HG03469 (cell line): ENCODE data around the gene STPG4.

Source experiments
- ATAC-seq: cut with Tn5 transposase; IDR thresholded peaks from one replicate; pipeline ENCODE4 v1.9.1; 2021; ENCODE audit warnings: mild to moderate bottlenecking, moderate library complexity, moderate number of reproducible peaks; ENCODE audit not compliant: unreplicated experiment

The STPG4 gene

DNA sequence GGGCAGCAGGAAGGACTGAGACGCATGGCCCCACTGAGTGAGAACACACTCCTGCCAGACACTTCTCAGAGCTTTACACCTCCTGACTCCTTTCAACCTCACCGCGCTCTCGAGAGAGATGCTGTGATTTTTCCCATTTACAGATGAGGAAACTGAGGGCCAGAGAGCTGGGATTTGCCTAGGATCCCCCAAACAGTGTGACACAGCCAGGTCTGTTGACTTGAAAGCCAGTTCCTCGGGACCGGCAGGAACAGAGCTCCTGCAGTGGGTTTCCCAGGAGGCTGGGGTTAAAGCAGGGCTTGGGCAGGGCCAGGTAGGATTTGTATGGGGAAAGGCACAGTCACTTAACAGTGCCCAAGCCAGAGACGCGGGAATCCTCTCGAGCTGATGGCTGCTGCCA, 81.9 kb downstream of the STPG4 start:
- no peak for ATAC-seq

DNA sequence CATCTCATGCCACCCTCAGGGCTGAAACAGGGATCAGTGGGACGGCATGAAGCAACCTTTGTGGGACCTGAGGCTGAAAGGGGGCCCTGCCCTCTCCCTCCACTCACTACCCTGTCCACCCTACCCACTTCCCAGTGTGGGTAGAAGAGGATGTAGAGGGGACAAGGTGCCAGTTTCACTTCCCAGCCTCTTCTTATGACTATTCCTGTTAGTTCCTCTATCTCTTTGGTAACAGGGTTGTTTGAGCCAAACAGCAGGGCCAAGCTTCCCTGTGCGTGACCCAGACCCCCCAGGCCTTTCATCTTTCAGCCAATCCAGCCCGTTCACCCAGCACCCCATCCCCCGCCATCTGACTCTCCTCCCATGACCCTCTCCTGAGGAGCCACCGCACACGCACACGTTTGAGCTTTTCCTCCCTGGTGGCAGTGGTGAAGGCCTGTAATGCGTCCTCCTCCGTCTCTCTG, 82.3 kb downstream of the STPG4 start:
- no peak for ATAC-seq

DNA sequence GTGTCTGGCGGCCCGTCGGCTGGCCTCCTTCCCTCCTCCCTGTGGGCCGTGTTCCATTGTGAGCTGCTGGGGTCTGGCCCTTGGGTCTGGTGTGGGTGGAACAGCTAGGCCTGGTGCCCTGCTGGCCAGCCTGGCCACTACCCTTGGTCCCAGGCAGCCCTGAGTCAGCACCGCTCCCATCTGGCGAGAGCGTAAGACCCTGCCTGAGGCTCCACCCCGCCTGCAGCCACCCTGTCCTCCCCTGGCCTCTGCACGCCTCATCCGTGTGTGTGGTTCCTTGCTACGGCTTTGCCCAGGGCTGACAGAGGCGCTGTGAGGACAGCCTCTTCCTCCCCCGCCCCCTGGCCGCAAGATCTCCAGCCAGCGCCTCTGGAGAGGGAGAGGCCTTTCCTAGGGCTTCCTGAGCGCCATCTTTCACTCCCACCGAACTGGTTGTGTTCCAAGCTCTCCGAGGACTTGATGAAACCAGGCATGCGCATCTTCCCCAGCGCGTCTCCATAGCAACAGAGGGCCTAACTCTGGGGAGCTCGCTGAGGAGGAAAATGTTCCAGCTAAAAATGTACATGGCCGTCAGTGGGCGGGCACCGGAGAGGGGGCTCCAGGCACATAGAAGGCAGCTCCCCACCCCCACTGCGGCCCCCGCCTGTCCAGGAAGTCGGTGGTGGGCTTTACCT, 83.0 kb downstream of the STPG4 start:
- no peak for ATAC-seq

DNA sequence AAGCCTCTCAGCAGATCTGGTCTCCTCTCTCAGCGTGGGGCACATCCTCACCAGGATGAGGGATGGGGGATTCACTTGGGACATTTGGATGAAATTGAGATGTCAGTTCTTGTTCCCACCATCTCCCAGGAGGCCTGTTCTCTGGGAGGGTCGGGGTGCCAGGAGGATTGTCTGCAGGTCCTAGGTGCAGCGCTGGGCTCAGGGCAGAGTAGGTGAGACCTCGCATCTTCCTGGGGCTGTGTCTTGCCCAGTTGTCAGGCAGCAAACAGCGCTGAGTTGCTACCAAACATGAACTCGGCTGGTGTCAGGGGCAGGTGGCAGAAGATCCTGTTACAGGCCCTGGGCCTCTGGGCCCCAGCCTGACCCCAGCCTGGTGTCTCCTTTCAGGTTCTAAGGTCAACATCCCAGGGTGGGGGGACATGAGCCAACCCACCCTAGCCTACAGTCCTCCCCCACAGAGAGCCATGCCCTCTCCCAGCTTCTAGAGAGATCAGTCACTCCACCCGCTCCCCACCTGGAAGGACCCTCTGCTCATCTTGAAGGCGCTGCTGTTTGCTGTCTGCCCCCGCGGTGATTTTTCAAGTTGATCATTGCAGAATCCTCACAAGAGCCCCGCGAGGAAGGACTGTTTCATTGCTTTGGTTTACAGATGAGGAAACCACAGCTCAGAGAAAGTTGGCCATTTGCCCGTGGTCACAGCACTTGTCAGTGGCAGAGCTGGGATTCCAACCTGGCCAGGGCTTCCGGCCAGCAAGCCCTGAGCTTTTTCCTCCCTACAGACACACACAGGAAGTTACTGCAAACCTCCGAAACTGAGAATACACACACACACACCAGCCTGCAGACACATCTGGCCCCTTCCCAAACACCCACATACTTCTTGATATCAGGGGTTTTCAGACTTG, 83.9 kb downstream of the STPG4 start:
- peak; percentile 74 for ATAC-seq

DNA sequence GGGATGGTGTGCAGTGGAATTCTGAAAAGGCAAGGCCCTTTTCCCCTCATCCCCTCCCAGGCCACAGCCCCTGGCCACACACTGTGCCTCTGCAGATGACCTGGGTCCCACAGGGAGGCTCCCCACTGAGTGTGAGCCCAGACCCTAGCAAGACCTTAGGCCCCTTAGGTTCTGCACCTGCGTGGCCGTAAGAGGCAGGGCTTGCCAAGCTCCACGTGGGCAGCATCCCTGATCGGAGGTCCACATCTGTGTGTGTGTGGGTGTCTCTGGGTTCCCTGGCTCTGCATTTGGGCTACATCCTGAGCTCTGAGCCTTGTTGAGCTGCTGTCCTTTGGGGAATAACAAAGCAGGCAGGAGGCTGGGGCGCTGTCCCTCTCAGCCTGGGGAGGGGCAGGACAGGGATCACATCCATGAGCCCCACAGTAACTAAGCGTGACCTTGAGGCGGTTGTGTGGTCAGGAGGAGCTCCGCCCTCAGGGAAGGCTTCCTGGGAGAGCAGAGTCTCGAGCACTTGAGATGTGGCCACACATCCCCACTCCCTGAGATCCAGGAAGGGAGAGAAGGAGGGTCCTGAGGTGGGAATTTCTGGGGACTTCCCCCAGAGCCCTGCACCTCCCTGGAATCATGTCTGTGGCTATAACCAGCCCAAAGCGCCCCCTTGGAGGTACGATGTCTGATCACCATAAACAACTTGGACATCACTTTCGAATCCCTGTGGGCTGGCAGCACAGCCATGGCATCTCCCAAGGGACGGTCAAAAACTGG, 84.8 kb downstream of the STPG4 start:
- ATAC-seq = no peak

DNA sequence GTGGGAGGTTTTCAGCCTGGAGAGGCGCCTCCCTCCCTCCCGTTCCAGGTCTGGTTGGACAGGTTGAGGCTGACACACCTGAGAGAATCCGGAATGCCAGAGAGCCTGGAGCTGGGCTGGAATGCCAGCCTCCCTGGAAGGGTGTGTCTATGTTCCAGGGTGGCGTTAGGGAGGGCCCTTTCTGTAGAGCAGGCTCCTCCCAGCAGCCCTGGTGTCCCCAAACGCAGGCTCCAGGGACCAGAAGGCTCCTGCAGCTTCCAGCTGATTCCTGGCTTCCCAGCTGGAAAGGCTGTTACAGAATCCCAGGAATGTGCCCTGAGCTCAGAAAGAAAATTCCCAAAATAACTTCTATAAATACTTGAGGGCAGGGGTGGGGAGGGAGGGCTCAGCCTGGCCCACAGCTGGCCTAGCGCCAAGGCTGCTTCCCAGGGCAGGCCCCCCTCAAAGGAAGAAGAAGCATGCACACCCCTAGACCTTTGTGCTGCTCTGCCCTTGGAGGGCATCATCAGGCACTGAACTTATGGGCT, 85.4 kb downstream of the STPG4 start:
- ATAC-seq = no peak

DNA sequence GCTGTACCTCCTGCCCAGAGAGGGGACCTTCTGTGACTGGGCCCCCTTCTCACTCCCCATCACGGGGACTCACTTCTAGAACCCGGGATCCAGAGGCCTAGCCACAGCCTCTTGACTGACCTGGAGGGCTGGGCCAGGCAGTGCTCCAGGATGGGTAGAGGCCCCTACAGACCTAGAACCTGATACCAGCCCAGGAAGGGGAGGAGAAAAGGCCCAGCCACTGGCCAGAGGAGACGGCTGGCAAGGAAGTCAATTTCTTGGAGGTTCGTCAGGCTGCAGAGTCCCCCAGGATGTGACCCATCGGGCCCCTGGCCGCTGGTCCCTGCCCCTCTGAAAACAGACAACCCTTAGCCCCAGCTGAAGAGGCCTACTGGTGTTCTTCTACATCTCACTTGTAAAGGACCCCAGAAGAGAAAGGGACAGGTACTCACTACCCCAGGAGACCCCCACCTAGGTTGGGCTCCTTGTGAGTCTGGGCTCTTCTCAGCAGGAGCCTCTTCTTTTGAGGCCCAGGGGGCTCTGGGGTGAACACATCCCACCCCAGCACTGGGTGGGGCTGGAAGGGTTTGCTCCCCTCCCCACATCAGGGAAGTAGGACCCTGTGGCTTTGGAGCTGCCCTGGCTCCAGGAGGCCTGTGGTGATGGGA, 86.0 kb downstream of the STPG4 start:
- ATAC-seq = no peak

DNA sequence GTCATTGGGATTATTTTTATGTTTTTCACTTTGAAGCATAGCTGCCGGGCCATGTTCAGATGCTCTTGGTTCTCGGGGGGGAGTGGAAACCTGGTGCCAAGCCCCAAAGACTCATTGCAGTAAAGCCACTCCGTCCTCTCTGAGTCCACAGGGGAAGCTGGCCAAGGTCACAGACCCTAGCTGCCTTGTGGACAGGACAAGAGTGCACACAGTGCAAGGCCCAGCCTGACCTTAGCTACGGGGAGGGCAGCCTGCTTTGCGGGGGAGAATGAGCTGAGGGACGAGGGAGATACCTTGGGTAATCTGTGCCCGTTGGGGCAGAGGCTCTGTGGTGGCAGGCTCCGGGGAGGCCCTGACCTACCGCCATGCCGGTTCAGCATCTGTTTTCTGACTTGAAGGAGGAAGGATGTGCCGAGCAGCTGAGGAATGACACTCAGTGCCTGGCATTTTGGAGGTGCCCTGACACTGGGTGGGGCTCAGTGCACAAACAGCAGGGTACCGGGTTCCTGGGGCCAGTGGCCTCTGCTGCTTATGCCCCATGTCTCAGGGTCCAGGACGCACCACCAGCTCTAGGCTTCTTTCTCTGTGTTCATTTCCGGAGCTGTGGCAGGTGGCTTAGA, 87.2 kb downstream of the STPG4 start:
- ATAC-seq = no peak

DNA sequence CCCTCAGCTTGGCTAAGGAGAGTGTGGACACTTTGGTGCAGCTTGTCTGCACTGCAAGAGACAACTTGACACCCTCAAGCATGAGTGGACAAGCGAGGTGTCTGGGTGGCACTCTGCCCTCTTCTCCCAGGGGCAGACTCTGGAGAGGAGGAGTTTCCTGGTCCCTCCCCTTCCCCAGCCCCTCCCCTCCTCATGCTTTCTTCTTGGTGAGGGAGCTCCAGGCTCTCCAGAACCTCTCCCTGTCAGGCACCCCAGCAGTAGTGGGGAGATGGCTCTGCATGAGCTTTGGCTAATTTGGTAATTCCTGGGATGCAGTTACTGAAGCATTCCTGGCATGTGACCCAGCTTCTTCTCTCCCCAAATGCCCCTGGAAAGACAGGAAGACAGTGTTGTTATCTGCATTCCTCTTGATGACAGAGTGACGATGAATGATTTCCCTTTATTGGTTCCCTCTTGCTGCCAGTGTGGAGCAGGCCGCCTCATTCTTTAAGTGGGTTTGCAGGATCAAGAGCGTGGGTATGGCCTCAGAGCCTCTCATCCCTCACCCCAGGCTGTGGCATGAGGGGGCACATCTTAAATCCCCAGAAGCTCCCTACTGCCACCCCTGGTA, 89.2 kb downstream of the STPG4 start:
- ATAC-seq = no peak

DNA sequence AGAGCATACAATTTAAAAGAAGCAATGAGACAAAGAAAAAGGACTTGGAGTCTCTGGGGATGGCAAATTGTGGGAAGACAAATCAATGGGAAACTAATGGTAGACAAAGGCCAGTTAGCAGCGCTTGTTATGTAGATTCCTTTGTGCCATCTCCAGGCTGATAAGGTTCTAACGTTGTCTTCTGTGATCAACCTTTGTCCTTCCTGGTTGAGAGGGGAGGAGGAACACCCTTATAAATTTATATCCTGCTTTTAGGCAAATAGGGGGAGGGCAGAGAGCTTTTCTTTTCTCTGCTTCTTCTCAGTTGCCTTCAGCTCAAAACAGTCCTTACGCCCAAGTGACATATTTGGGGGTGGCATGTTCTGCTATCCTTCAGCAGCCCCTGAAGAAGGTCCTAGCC, 89.8 kb downstream of the STPG4 start:
- no peak for ATAC-seq

DNA sequence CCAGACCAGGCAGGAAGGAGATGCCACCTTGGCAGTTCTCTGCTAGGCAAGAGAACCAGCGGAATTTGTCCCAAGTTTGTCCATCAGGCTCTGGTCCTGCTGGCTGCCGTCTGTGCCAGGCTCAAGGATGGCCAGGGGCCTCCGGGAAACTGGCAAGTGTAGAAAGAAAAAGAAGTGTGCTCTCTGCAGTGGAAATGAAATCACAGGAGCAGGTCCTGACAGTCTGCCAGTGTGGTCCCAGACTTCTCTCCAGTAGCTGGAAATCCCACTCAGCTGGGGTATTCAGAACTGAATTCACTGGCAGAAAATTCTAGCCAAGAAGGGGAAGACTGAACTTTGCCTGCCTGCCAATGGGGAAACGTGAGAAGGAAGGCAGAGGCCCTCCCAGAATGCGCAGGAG, 91.0 kb downstream of the STPG4 start:
- ATAC-seq = no peak

DNA sequence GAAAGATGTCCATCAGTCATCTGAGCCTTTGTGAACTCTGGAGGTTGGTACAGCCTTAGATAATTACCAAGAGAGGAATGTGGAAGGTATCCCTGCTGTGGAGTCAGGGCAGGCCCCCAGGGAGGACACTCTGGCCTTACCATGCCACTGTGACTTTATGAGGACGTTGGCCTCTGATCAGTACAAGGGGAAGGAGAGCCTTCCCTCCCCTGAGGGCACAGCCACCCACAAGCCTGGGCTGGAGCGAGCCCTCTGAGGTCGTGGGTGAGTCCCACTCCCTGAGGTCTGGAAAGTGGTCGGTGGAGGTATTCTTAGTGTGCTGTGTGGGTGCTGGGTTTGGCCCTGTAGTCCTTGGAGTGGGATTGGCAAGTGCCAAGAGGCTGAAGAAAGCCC, 91.6 kb downstream of the STPG4 start:
- ATAC-seq = no peak

DNA sequence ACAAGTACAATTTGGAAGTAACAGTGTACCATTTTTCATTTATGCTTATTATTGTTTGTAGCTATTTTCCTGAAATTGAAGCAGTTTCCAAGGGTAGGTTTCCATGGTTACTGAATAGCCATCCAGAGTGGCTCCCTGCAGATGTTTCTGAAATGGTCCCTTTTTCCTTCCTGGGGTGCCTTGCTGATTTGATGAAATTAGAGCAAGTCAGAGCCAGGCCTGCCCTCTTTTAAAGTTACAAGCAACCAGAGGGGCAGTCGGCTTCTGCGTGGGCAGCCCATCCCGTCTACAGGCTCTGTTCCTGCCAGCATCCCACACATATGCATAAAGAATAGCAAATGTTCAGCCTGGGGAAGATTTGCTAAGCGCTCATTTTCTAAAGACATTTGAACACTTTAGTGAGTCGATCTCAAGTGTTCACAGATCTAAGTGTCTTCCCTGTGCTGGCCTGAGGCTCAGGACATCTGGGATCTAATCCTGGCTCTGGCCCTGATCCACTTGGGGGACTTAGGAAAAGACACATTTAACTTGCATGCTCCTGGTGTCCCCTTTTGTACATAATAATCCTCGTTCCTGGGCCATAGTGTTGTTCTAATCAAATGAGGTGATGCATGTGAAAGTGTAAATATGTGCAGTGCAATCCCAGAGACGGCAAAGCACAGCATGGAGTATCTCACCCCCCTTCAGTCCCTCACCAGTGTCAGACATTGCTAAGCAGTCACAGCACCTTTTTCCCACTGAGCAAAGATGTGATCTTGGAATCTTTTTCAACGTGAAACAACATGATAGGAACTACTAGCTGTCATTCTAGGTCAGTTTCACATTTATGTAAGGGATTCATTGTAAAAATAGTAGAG, 92.2 kb downstream of the STPG4 start:
- no peak for ATAC-seq

DNA sequence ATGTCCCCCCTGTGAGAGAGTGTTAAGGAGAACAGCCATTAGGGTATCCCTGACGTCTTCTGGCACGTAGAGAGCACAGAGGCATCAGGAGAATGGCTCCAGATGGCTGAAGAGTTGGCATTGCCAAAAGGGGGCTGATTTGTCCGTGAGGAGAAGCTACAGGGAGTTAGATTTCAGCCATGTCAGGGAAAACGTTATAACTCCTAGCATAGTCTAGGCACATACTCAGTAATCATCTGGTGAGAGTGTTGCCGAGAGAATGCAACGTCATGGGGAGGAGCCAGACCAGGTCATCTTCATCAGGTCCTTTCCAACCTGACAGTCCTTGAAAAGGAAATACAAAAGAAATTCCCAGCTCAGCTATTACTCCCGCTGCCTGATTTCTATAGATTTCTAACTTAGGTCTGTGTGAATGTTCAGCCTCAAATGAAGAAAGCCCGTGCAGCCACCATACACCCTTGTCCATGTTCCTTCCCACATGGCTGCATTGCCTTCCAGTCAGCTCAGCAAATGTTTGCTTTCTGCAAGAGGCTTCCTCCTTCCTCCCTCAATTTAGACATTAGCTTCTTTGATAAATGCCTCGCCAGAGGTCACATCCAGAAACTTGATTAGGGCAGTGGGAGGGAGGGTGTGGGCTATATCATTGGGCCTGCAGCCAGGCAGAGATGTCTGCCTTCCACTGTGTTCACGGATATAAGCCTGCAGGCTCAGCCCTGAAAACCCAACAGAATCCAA, 93.0 kb downstream of the STPG4 start:
- ATAC-seq = no peak

DNA sequence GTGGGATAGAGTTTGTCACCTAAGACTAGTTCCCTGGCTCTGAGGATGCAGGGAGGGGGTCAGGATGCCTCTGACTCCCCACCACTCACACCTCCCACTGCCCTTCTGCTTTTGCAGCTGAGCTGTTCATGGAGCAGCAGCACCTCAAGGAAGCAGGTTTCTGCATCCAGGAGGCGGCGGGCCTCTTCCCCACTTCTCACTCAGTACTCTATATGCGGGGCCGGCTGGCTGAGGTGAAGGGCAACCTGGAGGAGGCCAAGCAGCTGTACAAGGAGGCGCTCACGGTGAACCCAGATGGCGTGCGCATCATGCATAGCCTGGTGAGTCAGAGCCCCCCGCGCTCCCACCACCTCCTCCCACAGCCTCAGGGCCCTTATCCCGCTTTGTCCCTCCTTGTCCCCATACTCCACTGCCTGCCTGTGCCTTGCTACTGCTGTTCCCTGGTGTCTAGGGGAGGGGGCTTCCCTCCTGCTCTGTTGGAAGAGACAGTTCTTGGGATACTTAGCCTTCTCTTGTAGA, 94.4 kb downstream of the STPG4 start:
- ATAC-seq = no peak

DNA sequence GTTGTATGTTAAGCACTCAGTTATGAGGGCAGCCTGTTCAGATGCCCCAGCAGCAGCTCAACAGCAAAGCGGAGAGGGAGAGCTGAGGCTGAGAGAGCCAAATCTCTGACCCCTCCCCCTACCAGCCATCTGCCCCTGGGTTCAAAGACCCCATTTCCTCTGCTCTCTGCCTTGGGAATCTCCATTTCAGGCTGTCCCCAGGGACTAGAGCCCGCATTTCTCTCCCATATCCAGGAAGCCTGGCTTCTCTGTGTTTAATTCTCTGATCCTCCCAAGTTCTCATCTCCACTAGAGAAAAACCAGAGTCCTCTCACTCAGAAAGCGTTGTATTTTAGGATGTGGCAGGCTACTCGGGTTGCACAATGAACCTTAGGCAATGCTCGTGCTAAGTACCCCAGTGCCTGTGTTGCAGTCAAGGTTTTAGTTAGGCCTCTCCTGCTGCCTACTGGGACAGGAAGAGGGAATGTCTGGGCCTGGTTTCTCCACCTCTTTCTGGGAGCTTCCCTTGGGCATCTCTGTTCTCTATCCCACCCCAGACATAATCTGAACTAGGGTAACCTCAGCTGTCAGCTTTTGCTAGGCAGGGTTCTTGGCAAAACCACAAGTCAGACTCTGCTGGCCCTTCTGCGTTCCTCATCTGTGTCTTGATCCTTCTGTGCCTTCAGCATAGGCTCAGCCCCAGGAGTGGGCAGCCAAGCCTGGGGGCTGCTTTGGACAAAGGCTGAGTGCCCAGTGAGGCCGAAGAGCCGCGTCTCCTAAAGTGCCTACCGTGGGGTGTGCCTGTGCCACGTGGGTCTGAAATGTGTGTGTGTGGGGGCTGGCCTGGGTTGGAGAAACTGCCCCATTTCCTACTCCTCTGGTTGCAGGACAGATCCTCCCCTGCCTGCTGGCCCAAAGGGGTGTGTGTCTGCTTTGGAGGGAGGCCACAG, 96.8 kb downstream of the STPG4 start:
- no peak for ATAC-seq

DNA sequence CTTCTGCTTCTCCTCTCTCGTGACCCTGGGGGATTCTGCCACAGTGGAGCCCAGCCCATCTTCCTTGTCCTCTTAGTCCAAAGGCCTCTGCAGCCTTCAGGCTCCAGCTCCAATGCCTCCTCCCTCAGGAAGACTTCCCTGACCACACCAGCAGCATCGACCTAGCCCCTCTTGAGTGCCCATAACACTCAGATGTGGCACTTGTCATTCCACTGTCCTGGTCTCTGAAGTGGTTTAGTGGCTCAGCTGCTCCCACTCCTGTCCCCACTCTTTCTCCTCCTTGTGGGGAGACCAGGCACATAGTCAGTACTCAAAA, 97.5 kb downstream of the STPG4 start:
- no peak for ATAC-seq
